ENCODE measurements around the gene CLEC18C. TPM values are rescaled to one million over a fixed set of nuclear protein-coding genes. Genes with fewer than 3 reads are reported as not detected.
"Not testable (repeated sequence)": the region's sequence is repeated elsewhere in the genome, so short reads cannot be mapped to it uniquely, and the experiment has no call there.

CLEC18C gene
- total RNA-seq = not detected

DNA sequence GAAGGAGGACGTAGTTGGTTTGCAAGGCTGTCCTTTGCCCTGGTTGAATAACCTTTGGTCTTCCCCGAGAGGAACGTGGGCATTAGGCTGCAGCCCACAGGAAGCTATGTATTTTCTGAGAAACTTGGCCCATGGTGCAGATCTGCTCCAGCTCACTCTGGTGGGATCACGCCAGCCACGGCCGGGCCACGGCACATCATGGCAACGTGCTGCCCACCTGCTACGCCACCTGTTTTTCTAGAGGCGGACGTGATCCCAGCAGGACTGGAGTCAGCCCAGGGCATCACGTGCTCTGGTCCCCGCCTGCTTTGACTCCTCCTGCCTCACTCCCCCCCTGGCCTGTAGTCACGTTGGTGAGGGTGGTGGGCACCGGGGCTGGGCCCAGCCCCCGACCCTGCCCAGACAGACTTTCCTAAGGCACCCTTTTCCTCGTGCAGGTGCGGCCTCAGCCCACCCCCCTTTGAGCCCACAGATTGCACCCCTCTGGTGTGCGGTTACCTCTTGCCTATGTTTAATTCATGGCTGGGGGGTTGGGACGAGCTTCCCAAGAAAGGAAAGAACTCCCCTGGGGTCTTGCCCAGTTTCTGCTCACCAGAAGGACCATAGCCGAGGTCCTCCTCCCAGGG, at the start of gene CLEC18C:
Gene CLEC18C (plus strand): TSS at position 576 of the 626 bp plus-strand sequence. CDS start 492 bp downstream, outside the sequence.
- H3K27me3 ChIP-seq; DNase-seq (ENCODE audit: low spot score in 2 of 2); H3K36me3 ChIP-seq; H3K9me3 ChIP-seq; H3K27ac ChIP-seq; intact Hi-C loops (cut with DNase I); H3K4me3 ChIP-seq; H3K4me1 ChIP-seq: not testable (repeated sequence)

DNA sequence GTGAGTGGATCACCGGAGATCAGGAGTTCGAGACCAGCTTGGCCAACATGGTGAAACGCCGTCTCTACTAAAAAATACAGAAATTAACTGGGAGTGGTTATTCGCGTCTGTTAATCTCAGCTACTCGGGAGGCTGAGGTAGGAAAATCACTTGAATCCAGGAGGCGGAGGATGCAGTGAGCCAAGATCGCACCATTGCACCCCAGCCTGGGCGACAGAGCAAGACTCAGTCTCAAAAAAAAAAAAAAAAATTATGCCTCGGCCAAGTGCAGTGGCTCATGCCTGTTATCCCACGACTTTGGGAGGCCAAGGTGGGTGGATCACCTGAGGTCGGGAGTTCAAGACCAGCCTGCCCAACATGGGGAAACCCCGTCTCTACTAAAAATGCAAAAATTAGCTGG, 49.8 kb upstream of the CLEC18C start:
- H3K4me1 ChIP-seq; intact Hi-C loops (cut with DNase I); H3K27ac ChIP-seq; H3K4me3 ChIP-seq; H3K27me3 ChIP-seq; H3K9me3 ChIP-seq; DNase-seq (ENCODE audit: low spot score in 2 of 2): not testable (repeated sequence)
- H3K36me3 ChIP-seq = peaks cover 37 to 59% of the 10 kb centered on the region in 2 donors

DNA sequence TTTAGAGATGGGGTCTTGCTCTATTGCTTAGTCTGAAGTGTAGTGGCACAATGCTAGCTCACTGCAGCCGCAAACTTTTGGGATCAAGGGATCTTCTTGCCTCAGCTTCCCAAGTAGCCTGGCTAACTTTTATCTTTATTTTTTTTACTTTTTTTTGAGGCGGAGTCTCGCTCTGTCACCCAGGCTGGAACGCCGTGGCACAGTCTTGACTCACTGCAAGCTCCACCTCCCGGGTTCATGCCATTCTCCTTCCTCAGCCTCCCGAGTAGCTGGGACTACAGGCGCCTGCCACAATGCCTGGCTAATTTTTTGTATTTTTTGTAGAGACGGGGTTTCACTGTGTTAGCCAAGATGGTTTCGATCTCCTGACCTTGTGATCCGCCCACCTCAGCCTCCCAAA, 47.4 kb upstream of the CLEC18C start:
- intact Hi-C loops (cut with DNase I) = not testable (repeated sequence)

DNA sequence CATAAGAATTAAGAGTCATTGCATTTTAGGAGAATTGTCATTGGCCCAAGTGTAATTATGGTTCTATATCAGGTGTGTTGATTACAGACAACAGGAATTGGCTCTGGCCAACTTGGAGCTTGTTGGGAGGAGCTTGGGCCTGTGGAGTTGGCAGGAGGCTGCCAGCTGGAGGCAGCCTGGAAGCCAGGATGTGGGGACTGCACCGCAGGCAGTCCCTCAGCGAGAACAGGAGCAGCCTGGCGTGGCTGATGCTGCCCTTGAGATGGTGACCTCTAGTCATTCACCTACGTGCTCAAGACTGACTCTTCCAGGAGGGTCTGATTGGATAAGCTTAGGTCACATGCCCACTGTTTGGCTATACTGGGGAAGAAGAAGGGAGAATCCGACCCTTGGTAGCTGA, 45.9 kb upstream of the CLEC18C start:
- H3K27me3 ChIP-seq; intact Hi-C loops (cut with DNase I); H3K4me3 ChIP-seq; H3K27ac ChIP-seq; H3K4me1 ChIP-seq; H3K9me3 ChIP-seq; DNase-seq (ENCODE audit: low spot score in 2 of 2): not testable (repeated sequence)
- peaks cover 55 to 77% of the 10 kb centered on the region in 2 donors for H3K36me3 ChIP-seq

More for the DNA sequence above, 47.4 kb upstream of the CLEC18C start:
- H3K36me3 ChIP-seq = peaks cover 57 to 75% of the 10 kb centered on the region in 2 donors
- not testable (repeated sequence) for H3K9me3 ChIP-seq; H3K4me3 ChIP-seq; H3K4me1 ChIP-seq; H3K27ac ChIP-seq; H3K27me3 ChIP-seq; DNase-seq (ENCODE audit: low spot score in 2 of 2)

DNA sequence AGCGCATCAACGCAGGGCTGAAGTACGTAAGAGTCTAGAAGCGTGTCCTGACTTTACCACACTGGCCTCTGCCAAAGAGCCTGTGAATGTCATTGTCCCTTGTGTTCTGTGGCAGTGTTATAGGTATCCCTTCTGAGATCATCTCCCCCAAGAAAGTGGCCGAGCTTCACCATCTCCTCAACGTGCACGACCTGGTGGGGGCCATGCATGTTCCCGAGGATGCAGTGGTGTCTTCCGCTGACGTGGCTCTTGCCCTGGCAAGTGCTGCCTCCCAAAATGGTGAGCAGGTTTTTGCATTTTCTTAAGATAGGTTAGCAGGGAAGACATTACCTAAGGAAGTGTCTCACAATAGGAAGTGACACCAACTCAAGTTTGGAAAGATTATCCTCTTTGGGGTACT, 44.7 kb upstream of the CLEC18C start:
- peaks cover 56 to 80% of the 10 kb centered on the region in 2 donors for H3K36me3 ChIP-seq
- H3K9me3 ChIP-seq; DNase-seq (ENCODE audit: low spot score in 2 of 2); H3K4me1 ChIP-seq; H3K27ac ChIP-seq; H3K4me3 ChIP-seq; H3K27me3 ChIP-seq; intact Hi-C loops (cut with DNase I): not testable (repeated sequence)

DNA sequence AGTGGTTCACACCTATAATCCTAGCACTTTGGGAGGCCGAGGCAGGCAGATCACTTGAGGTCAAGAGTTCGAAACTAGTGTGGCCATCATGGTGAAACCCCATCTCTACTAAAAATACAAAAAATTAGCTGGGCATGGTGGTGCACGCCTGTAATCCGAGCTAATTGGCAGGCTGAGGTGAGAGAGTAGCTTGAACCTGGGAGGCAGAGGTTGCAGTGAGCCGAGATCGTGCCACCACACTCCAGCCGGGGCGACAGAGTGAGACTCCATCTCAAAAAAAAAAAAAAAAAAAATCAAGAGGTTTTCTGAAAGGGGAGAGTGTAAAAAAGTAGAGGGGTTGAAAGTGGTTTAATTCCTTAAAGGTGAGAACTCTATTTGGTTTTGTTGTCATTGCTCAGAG, 37.8 kb upstream of the CLEC18C start:
- H3K4me1 ChIP-seq; DNase-seq (ENCODE audit: low spot score in 2 of 2); H3K27ac ChIP-seq; H3K27me3 ChIP-seq; H3K9me3 ChIP-seq; intact Hi-C loops (cut with DNase I); H3K4me3 ChIP-seq: not testable (repeated sequence)
- peaks cover 61 to 75% of the 10 kb centered on the region in 2 donors for H3K36me3 ChIP-seq

DNA sequence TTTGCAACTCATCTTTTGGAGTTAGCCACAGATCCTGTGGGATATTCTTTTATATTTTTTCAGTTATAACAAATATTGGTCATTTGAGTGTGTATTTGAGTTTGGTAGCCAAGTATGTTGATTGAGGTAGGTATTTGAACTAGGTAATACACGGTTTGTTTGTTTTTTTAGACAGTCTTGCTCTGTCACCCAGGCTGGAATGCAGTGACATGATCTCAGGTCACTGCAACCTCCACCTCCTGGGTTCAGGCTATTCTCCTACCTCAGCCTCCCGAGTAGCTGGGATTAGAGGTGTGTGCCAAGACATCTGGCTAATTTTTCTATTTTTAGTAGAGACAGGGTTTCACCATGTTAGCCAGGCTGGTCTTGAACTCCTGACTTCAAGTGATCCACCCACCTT, 37.0 kb upstream of the CLEC18C start:
- H3K27me3 ChIP-seq; intact Hi-C loops (cut with DNase I); H3K4me1 ChIP-seq; DNase-seq (ENCODE audit: low spot score in 2 of 2); H3K9me3 ChIP-seq; H3K4me3 ChIP-seq; H3K27ac ChIP-seq: not testable (repeated sequence)
- peaks cover 68 to 79% of the 10 kb centered on the region in 2 donors for H3K36me3 ChIP-seq

DNA sequence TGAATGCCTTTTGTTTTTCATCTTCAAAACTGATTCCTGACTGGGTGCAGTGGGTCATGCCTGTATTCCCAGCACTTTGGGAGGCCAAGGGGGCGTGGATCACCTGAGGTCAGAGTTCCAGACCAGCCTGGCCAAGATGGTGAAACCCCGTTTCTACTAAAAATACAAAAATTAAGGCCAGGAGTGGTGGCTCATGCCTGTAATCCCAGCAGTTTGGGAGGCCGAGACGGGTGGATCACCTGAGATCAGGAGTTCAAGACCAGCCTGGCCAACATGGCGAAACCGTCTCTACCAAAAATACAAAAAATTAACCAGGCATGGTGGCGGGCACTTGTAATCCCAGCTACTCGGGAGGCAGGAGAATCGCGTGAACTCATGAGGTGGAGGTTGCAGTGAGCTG, 30.8 kb upstream of the CLEC18C start:
- intact Hi-C loops (cut with DNase I); DNase-seq (ENCODE audit: low spot score in 2 of 2); H3K27ac ChIP-seq; H3K9me3 ChIP-seq; H3K4me3 ChIP-seq; H3K4me1 ChIP-seq; H3K27me3 ChIP-seq: not testable (repeated sequence)
- H3K36me3 ChIP-seq = peaks cover 59 to 62% of the 10 kb centered on the region in 2 donors

DNA sequence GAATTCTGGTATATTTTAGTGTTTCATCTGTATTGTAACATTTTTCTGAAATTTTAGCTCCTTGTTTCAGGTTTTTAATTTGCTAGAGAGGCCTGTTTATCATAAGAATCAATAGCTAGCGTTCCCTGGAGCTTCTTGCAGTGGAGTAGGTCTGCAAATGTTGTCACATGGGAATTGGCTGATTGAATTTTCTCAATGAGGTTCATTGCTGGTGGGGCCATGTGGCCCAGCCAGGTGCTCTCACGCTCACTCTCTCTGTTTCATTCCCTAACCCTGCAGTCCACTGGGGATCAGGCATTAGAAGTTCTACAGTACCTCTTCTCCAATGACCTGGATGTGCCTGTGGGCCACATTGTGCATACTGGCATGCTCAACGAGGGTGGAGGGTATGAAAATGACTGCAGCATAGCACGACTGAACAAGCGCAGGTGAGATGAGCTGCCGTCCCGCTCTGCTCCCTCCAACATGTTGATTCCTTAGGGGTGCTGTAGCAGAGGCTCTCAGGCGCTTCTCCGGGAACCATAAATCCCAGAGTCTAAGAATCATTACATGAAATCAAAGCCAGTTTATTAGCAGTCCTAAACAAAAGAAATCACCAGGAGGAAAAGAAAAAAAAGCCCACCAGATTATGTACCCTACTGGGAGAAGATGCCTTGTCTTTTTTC, 30.2 kb upstream of the CLEC18C start:
- DNase-seq (ENCODE audit: low spot score in 2 of 2); intact Hi-C loops (cut with DNase I); H3K9me3 ChIP-seq; H3K27me3 ChIP-seq; H3K27ac ChIP-seq; H3K4me3 ChIP-seq; H3K4me1 ChIP-seq: not testable (repeated sequence)
- peaks cover 57 to 65% of the 10 kb centered on the region in 2 donors for H3K36me3 ChIP-seq

DNA sequence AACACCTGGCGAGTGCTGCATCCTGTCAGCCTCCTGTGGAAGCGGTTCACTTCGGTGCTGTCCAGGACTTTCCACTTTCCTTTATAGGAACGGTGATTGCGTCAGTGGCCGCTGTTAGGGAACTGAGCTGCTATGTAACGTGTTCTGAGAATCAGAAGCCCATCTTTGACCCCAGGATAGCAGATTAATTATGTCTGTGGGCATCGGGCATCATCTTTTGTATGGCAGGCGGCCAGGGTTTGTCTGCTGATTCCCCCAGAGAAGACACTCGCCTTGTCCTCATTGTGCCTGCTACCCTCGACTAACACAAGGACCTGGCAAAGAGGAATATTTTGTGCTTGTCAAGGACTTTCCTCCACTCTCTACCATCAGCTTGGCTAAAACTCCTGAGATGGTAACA, 25.7 kb upstream of the CLEC18C start:
- peaks cover 59 to 68% of the 10 kb centered on the region in 2 donors for H3K36me3 ChIP-seq
- H3K27me3 ChIP-seq; H3K4me1 ChIP-seq; intact Hi-C loops (cut with DNase I); H3K4me3 ChIP-seq; H3K27ac ChIP-seq; DNase-seq (ENCODE audit: low spot score in 2 of 2); H3K9me3 ChIP-seq: not testable (repeated sequence)

DNA sequence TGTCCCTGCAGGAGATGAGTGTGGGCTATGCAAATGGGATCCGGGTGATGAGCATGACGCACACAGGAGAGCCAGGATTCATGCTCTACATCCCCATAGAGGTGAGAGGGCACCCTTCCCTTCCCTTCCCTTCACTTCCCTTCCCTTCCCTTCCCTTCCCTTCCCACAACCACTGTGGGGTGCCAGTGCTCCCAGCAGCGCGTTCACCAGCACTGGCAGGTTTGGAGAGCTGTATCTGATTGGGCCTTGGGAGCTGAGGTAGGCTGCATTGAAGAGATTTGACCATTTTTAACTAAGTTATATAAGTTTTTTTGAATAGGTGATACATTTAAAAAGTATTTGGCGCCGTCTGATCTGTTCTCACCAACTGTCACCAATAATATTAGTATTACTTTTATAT, 25.1 kb upstream of the CLEC18C start:
- intact Hi-C loops (cut with DNase I); H3K9me3 ChIP-seq; H3K27ac ChIP-seq; H3K4me3 ChIP-seq; DNase-seq (ENCODE audit: low spot score in 2 of 2); H3K4me1 ChIP-seq; H3K27me3 ChIP-seq: not testable (repeated sequence)
- peaks cover 59 to 68% of the 10 kb centered on the region in 2 donors for H3K36me3 ChIP-seq

DNA sequence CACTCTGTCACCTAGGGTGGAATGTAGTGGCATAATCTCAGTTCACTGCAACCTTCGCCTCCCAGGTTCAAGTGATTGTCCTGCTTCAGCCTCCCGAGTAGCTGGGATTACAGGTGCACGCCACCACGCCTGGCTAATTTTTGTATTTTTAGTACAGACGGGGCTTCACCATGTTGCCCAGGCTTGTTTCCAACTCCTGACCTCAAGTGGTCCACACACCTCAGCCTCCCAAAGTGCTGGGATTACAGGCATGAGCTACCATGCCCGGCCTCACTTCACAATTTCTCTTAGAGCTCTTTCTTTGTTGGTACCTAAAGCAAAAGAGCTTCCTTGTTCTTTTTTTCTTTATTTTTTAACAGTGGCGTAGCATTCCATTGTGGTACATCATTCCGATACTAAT, 24.3 kb upstream of the CLEC18C start:
- H3K36me3 ChIP-seq = peaks cover 60 to 70% of the 10 kb centered on the region in 2 donors
- H3K27ac ChIP-seq; H3K4me1 ChIP-seq; intact Hi-C loops (cut with DNase I); H3K4me3 ChIP-seq; H3K9me3 ChIP-seq; DNase-seq (ENCODE audit: low spot score in 2 of 2); H3K27me3 ChIP-seq: not testable (repeated sequence)
